Panc1 (cell line): ENCODE measurements around the gene GNAQ.

Source experiments
- CTCF ChIP-seq: fragments of 450-650 bp; IDR thresholded peaks from 2 replicates; pipeline ENCODE4 v1.5.1; 2017; ENCODE audit warnings: mild to moderate bottlenecking
- POLR2AphosphoS5 ChIP-seq: IDR thresholded peaks from 2 replicates; pipeline ENCODE4 v1.6.1; 2012; ENCODE audit warnings: mild to moderate bottlenecking, low read depth, low read length, moderate library complexity
- REST ChIP-seq, 2 experiments: IDR thresholded peaks; 2 replicates each; pipeline ENCODE4 v1.6.1; 2011 to 2012; ENCODE audit warnings: low read depth in 2 of 2, control low read depth in 1 of 2, low read length in 1 of 2, mild to moderate bottlenecking in 1 of 2, moderate library complexity in 1 of 2; ENCODE audit not compliant: insufficient read depth in 1 of 2
- SIN3A ChIP-seq: IDR thresholded peaks from 2 replicates; pipeline ENCODE4 v1.6.1; 2012; ENCODE audit warnings: low read depth, mild to moderate bottlenecking, low read length, moderate library complexity, borderline replicate concordance; ENCODE audit not compliant: insufficient read depth

DNA sequence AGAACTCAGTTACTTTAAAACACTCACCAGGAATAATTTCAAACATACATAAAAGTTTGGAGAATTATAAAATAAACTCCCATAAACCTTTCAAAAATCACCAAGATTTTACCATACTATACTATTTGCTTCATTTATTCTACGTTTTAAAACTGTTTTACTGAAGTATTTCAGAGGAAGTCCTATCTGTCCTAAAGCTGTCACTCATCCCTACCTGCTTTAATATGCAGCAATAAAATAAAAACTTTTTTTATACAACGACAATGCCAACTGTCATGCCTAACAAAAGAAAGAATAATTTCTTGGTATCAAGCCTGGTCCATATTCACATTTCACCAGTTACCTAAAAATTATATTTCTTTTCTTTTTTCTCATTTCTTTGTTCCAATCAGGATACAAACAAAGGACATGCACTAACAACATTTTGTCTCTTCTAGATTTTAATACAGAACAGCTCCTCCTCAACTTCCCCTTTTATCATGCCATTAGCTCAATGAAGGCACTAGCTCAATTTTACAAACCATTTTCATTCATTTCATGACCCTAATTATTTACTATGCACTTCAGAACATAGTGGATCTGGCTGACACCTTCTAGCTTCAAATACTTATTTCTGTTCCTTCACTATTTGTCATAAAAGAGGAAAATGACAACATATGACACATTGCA lies 135.2 kb downstream of the GNAQ start:
- no peak for TF ChIP-seq CTCF
- no peak for TF ChIP-seq POLR2AphosphoS5
- no peak for TF ChIP-seq REST (IDR thresholded peaks at IDR 0.05; ENCODE audit: insufficient read depth in 1 of 2, low read depth in 2 of 2, low read length in 1 of 2)
- TF ChIP-seq SIN3A, result no peak
